AML-193 (cell line): Measurements from ENCODE around the gene PRSS57.

Source experiments
- DNase-seq, 2 experiments: peaks; one replicate each; lab custom pipeline; 2025; lab: John Stamatoyannopoulos, UW

PRSS57 gene

GRCh38 chr19:694481-695351 is 536 bp downstream of the PRSS57 start:
- DNase-seq = no peak

GRCh38 chr19:690203-690602 is 5.0 kb downstream of the PRSS57 start:
- no peak for DNase-seq

- no peak for DNase-seq
Observed at GRCh38 chr19:688992-689391, 6.3 kb downstream of the PRSS57 start.

- no peak for DNase-seq
Observed at GRCh38 chr19:688214-688613, 7.0 kb downstream of the PRSS57 start.

- no peak for DNase-seq
Observed at GRCh38 chr19:687569-688166, 7.6 kb downstream of the PRSS57 start.

GRCh38 chr19:686589-687297 is 8.5 kb downstream of the PRSS57 start:
- no peak for DNase-seq

- no peak for DNase-seq
Observed at GRCh38 chr19:685454-685931, 9.8 kb downstream of the PRSS57 start.

- DNase-seq = no peak
Observed at GRCh38 chr19:682678-683320, 12.5 kb downstream of the PRSS57 start.

- peak; percentile 82 to 87 for DNase-seq
Observed at GRCh38 chr19:681029-682019, 13.9 kb downstream of the PRSS57 start.

GRCh38 chr19:680287-681028 is 14.8 kb downstream of the PRSS57 start:
- DNase-seq = peak; percentile 94

- DNase-seq = no peak
Observed at GRCh38 chr19:679418-680286, 15.6 kb downstream of the PRSS57 start.

- no peak for DNase-seq
Observed at GRCh38 chr19:678791-679388, 16.4 kb downstream of the PRSS57 start.

- DNase-seq = no peak
Observed at GRCh38 chr19:677601-678436, 17.4 kb downstream of the PRSS57 start.

GRCh38 chr19:677201-677600 is 18.1 kb downstream of the PRSS57 start:
- no peak for DNase-seq

GRCh38 chr19:676339-677105 is 18.7 kb downstream of the PRSS57 start, which contains the start of gene FSTL3:
Gene FSTL3, plus strand, starts transcription at chr19:676392. Its CDS starts 32 bp downstream, at chr19:676424.
- DNase-seq = no peak

- DNase-seq = no peak
Observed at GRCh38 chr19:676007-676338, 19.3 kb downstream of the PRSS57 start.
